ENCODE measurements around the gene FAM228B. TPM values are rescaled to one million over a fixed set of nuclear protein-coding genes. Genes with fewer than 3 reads are reported as not detected.

Gene FAM228B
- total and polyA plus RNA-seq, 9 of the 15 experiments (the other 6 are each of a cell fraction or from before 2014, with no cell fraction given) = 1.1 to 3.7 (median 2.6) TPM

- TF ChIP-seq MYC (IDR thresholded peaks at IDR 0.05; ENCODE audit: low read depth, low read length) = peak; percentile 75
- TF ChIP-seq MYC (CRISPR knock-in tag; IDR thresholded peaks at IDR 0.05; ENCODE audit: borderline replicate concordance, low read depth) = no peak
- no peak for TF ChIP-seq HMG20B (CRISPR knock-in tag; IDR thresholded peaks at IDR 0.05)
- no peak for TF ChIP-seq SRSF1 (IDR thresholded peaks at IDR 0.05; ENCODE audit: low read depth, low read length)
- 0 out of 2 replicates have a peak, but pooled peaks have one; percentile 32 for TF ChIP-seq PML (IDR thresholded peaks at IDR 0.05; ENCODE audit: low read length)
- TF ChIP-seq NCOA6 (IDR thresholded peaks at IDR 0.05) = peak; percentile 67; the same call in 1 of the 2 replicates
- no peak for TF ChIP-seq ZNF551 (CRISPR knock-in tag; IDR thresholded peaks at IDR 0.05)
- TF ChIP-seq YBX1 (IDR thresholded peaks at IDR 0.05) = no peak
- no peak for TF ChIP-seq GTF2B (IDR thresholded peaks at IDR 0.05; ENCODE audit: extremely low read depth, insufficient read length)
- TF ChIP-seq KLF6 (CRISPR knock-in tag; IDR thresholded peaks at IDR 0.05; ENCODE audit: borderline replicate concordance) = no peak
- TF ChIP-seq RBM34 (IDR thresholded peaks at IDR 0.05; ENCODE audit: borderline replicate concordance, insufficient read depth, low read length) = no peak
- TF ChIP-seq TAF7 (tag; IDR thresholded peaks at IDR 0.05) = no peak; the same call in 1 of the 2 replicates
- no peak for TF ChIP-seq IRF9 (tag; IDR thresholded peaks at IDR 0.05)
- no peak for TF ChIP-seq TSC22D4 (tag; IDR thresholded peaks at IDR 0.05)
- TF ChIP-seq RAD51 (IDR thresholded peaks at IDR 0.05; ENCODE audit: borderline replicate concordance, low read depth) = no peak
- TF ChIP-seq TAF1 (IDR thresholded peaks at IDR 0.05; ENCODE audit: control insufficient read depth, extremely low read depth, insufficient read depth, low read length, severe bottlenecking) = peak; percentile 75
- TF ChIP-seq ZKSCAN3 (CRISPR knock-in tag; IDR thresholded peaks at IDR 0.05) = no peak
- no peak for TF ChIP-seq MLLT1 (IDR thresholded peaks at IDR 0.05)
- no peak for TF ChIP-seq FOXJ2 (tag; IDR thresholded peaks at IDR 0.05)
- no peak for TF ChIP-seq KLF13 (tag; IDR thresholded peaks at IDR 0.05; ENCODE audit: borderline replicate concordance, low read depth)
- peak; percentile 72; the same call in 1 of the 2 replicates for TF ChIP-seq ZBTB1 (CRISPR knock-in tag; IDR thresholded peaks at IDR 0.05; ENCODE audit: borderline replicate concordance, low read depth)
- TF ChIP-seq NONO (IDR thresholded peaks at IDR 0.05; ENCODE audit: low read depth in 2 of 2, low read length in 1 of 2) = peak; percentile 88 to 95
- TF ChIP-seq GTF2F1 (IDR thresholded peaks at IDR 0.05; ENCODE audit: low read depth, low read length) = no peak
- no peak for TF ChIP-seq NEUROD1 (IDR thresholded peaks at IDR 0.05; ENCODE audit: borderline replicate concordance, low read depth, low read length, partially characterized antibody)
- no peak for TF ChIP-seq BRD9 (IDR thresholded peaks at IDR 0.05; ENCODE audit: low read depth, partially characterized antibody)
- no peak for TF ChIP-seq E2F5 (CRISPR knock-in tag; IDR thresholded peaks at IDR 0.05)
These were observed at the start of gene FAM228B, which contains the start of gene PFN4 (continued) for GRCh38 chr2:24123195-24123921.
